PFSK-1 (cell line): ENCODE measurements around the gene CARMIL1.

Experiments
- POLR2AphosphoS5 ChIP-seq: IDR thresholded peaks from 2 replicates; pipeline ENCODE4 v1.6.1; 2012; ENCODE audit warnings: low read depth, mild to moderate bottlenecking, control low read depth, low read length, moderate library complexity
- TAF1 ChIP-seq: IDR thresholded peaks from 2 replicates; pipeline ENCODE4 v1.6.1; 2012; ENCODE audit warnings: low read length, control low read depth, borderline replicate concordance; ENCODE audit not compliant: insufficient read depth

DNA sequence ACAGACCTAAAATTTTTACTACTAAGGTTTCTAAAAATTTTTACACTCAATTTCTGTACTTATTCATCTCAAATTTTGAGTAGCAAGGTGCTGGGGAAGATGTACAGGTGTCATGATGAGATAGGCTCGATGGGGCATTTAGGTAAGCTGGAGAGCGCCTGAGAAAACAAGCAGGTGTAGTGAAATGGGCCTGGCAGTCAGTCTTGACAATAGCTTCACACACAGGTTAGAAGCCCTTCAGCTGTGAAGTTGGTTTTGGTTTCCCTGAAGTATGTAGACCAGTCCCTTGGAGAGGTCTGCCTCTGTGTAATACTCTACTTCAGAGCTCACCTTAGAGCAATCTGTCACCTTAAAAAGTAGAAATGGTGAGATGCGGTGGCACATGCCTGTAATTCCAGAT, 228.9 kb downstream of the CARMIL1 start:
- no peak for TF ChIP-seq TAF1
- no peak for TF ChIP-seq POLR2AphosphoS5
